Mucosa of descending colon (tissue), 3 donors: ENCODE data around the gene ABLIM2. TPM values are rescaled to one million over a fixed set of nuclear protein-coding genes. Genes with fewer than 3 reads are reported as not detected.

ENCODE experiments used
- ATAC-seq: fragments of 200-7000 bp; cut with Tn5 transposase; one replicate; pipeline ENCODE4 v1.9.1; 2020; ENCODE audit warnings: mild to moderate bottlenecking, moderate library complexity
- DNase-seq, 3 donors: peaks; one replicate each; pipeline ENCODE4 v3.0.0-alpha.2; 2020
- H3K36me3 ChIP-seq: fragments of 200-600 bp; one replicate; pipeline ENCODE4 v1.8.0; 2021; ENCODE audit warnings: low read depth, mild to moderate bottlenecking
- H3K4me1 ChIP-seq: fragments of 200-600 bp; one replicate; pipeline ENCODE4 v1.8.0; 2021; ENCODE audit warnings: low read depth, mild to moderate bottlenecking
- H3K4me3 ChIP-seq: fragments of 200-600 bp; one replicate; pipeline ENCODE4 v1.8.0; 2021; ENCODE audit warnings: mild to moderate bottlenecking
- H3K9me3 ChIP-seq: fragments of 200-600 bp; one replicate; pipeline ENCODE4 v1.8.0; 2021; ENCODE audit warnings: mild to moderate bottlenecking
- CTCF ChIP-seq: fragments of 200-600 bp; IDR thresholded peaks from one replicate; pipeline ENCODE4 v1.8.0; 2022; ENCODE audit warnings: antibody characterized with exemption, mild to moderate bottlenecking
- intact Hi-C, 2 donors: fragments of 100-400 bp; cut with DNase I in 1 of 2; cut with micrococcal nuclease in 1 of 2; formaldehyde crosslinking; loops; one replicate each; pipeline versions ENCODE4 v1.11.0 to v1.11.1; 2022; cut with DNase I, micrococcal nuclease
- total RNA-seq, 3 donors: library from RNA; stranded (reverse); fragmentation: NEBNext Ultra II Directional in 2 of 3; extraction: Animal tissue kit (Norgen Biotek cat#: 25700) in 2 of 3; gene quantifications; one replicate each; pipeline versions ENCODE4 v1.2.1 to v1.2.4, GENCODE V29; 2021 to 2023
- donor health status: DM: no; HTN: no; CAD: no; lungs with moderate emphysema.
- donor health status: DM: no; HTN: no; CAD: no.
- donor health status: DM: no; HTN: yes; CAD: no.

The ABLIM2 gene
- total RNA-seq, 3 donors from 2014 or later: 15.0 to 15.8 (median 15.5) TPM

- DNase-seq (peak in 1 of 3 donors; percentile 23), ATAC-seq (no peak)
- TF ChIP-seq CTCF: no peak
- intact Hi-C loops: no loop called here
- H3K36me3 ChIP-seq: no peaks in the 10 kb centered on the region
- H3K4me1 ChIP-seq: peaks cover 6% of the 10 kb centered on the region
- no peak overlapping the region for H3K4me3 ChIP-seq
- no peaks in the 10 kb centered on the region for H3K9me3 ChIP-seq
Measured at GRCh38 chr4:8085491-8086117, 73.0 kb downstream of the ABLIM2 start.

GRCh38 chr4:8084712-8085490 is 73.7 kb downstream of the ABLIM2 start:
- TF ChIP-seq CTCF: no peak
- DNase-seq (peak in 2 of 3 donors; percentile 21 to 39), ATAC-seq (no peak)
- intact Hi-C loops: no loop called here
- H3K36me3 ChIP-seq: no peaks in the 10 kb centered on the region
- no peak overlapping the region for H3K4me3 ChIP-seq
- peaks cover 2% of the 10 kb centered on the region for H3K4me1 ChIP-seq
- no peaks in the 10 kb centered on the region for H3K9me3 ChIP-seq

- H3K4me3 ChIP-seq: no peak overlapping the region
- intact Hi-C loops: no loop called here
- H3K36me3 ChIP-seq: no peaks in the 10 kb centered on the region
- H3K4me1 ChIP-seq: peaks cover 3% of the 10 kb centered on the region
- ATAC-seq (no peak), DNase-seq (peak in 1 of 3 donors; percentile 24)
- no peaks in the 10 kb centered on the region for H3K9me3 ChIP-seq
- no peak for TF ChIP-seq CTCF
Measured at GRCh38 chr4:8084031-8084660, 74.5 kb downstream of the ABLIM2 start.

- DNase-seq: peak in 1 of 3 donors; percentile 19
- H3K9me3 ChIP-seq: no peaks in the 10 kb centered on the region
- ATAC-seq: no peak
- no peaks in the 10 kb centered on the region for H3K36me3 ChIP-seq
- no peak for TF ChIP-seq CTCF
- H3K4me3 ChIP-seq: no peak overlapping the region
- intact Hi-C loops: no loop called here
- H3K4me1 ChIP-seq: peaks cover 3% of the 10 kb centered on the region
Measured at GRCh38 chr4:8083086-8083825, 75.4 kb downstream of the ABLIM2 start.

- ATAC-seq (no peak), DNase-seq (peak in 1 of 3 donors; percentile 4)
- peaks cover 3% of the 10 kb centered on the region for H3K4me1 ChIP-seq
- intact Hi-C loops: no loop called here
- no peak overlapping the region for H3K4me3 ChIP-seq
- no peaks in the 10 kb centered on the region for H3K9me3 ChIP-seq
- no peak for TF ChIP-seq CTCF
- H3K36me3 ChIP-seq: no peaks in the 10 kb centered on the region
Measured at GRCh38 chr4:8082517-8083055, 76.0 kb downstream of the ABLIM2 start.
